Stimulated activated naive CD8-positive, alpha-beta T cell treated with anti-CD3 and anti-CD28 coated beads, Interleukin-15, amount 100 ng/mL, for 72 hours (primary cell): ENCODE results near the gene FAF1.
"Not testable (repeated sequence)": the region's sequence is repeated elsewhere in the genome, so short reads cannot be mapped to it uniquely, and the experiment has no call there.

Experiments used
- ATAC-seq: fragments of 150-1000 bp; cut with Tn5 transposase; 2 replicates; pipeline ENCODE4 v1.10.0; 2021; ENCODE audit warnings: mild to moderate bottlenecking, moderate library complexity
- DNase-seq, 2 donors: peaks; one replicate each; pipeline ENCODE4 v3.0.0; 2021 to 2022
- H3K27ac Mint-ChIP-seq, 2 donors: one replicate each; pipeline ENCODE4 v1.8.0; 2022; ENCODE audit warnings: mild to moderate bottlenecking in 2 of 2, mixed read lengths in 2 of 2, moderate library complexity in 2 of 2
- H3K27me3 Mint-ChIP-seq: one replicate; pipeline ENCODE4 v1.8.0; 2022; ENCODE audit warnings: mixed read lengths
- H3K4me1 Mint-ChIP-seq: one replicate; pipeline ENCODE4 v1.8.0; 2022; ENCODE audit warnings: mild to moderate bottlenecking, mixed read lengths
- H3K4me3 Mint-ChIP-seq, 2 donors: one replicate each; pipeline ENCODE4 v1.8.0; 2022; ENCODE audit warnings: mild to moderate bottlenecking in 2 of 2, mixed read lengths in 2 of 2, moderate library complexity in 1 of 2
- H3K9me3 Mint-ChIP-seq, 2 donors: one replicate each; pipeline ENCODE4 v1.8.0; 2022; ENCODE audit warnings: mixed read lengths in 2 of 2

The FAF1 gene

DNA sequence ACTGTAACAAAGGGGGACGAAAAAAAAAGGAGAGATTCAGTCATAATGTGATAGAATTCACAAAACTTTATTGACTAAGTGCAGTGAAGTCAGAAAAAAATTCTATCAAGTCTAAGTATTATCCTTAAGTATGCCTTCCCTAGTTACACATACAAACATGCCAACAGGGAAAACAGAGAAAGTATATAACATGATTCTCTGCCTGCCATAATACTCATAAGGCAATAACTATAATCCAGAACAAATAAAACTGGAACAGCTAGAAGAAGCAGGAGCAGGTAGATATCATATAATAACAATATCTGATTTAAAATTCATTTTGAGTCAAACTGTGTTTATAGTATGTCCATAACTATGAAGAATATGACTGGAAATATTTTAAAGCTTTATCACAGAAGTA lies 184.3 kb downstream of the FAF1 start:
- H3K27ac Mint-ChIP-seq: no peak overlapping the region
- no peaks in the 10 kb centered on the region for H3K9me3 Mint-ChIP-seq
- no peak for ATAC-seq

DNA sequence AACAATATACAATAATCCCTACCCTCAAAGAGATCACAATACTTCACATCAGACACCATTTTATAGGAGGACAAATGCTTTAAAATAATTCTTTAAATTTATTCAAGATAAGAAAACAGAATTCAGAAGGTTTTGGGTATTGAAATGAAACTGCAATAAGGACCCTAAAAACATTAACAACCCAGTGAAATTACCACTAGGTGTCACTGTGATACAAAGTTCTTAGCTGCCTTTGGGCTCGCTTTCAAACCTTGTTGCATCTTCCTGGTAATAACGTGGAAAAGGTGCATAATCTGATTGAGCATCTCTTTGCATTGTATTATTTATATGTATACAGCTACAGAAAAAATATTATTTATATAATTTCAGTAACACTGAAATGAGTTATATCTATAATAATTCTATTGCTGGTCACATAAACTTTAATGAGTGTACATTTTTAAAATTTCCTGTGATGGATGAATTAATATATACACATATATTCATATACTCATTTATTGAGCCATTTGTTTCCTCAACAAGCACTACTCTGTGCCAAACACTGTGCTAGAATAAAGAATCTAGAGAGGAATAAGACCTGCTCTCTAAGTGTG lies 185.2 kb downstream of the FAF1 start:
- DNase-seq (no peak), ATAC-seq (no peak)
- Mint-ChIP-seq H3K4me3 (no peak overlapping the region), H3K27me3 (no peaks in the 10 kb centered on the region), H3K27ac (no peak overlapping the region), H3K9me3 (no peaks in the 10 kb centered on the region), H3K4me1 (peaks cover 6% of the 10 kb centered on the region)

More for the DNA sequence above, 184.3 kb downstream of the FAF1 start:
- H3K4me3 Mint-ChIP-seq: no peak overlapping the region
- no peak for DNase-seq
- H3K27me3 Mint-ChIP-seq: no peaks in the 10 kb centered on the region
- peaks cover 10% of the 10 kb centered on the region for H3K4me1 Mint-ChIP-seq

DNA sequence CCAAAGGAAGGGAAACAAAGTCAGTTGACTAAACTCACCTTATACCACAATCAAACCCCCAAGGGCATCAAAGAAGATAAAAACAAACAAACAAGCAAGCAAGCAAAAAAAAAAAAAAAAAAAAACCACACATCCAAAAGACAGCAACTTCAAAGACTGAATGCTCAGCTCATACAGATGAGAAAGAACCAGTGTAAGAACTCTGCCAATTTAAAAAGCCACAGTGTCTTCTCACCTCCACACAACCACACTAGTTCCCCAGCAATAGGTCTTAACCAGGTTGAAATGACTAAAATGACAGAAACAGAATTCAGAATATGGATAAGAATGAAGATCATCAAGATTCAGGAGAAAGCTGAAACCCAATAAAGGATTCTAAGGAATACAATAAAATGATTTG lies 193.4 kb downstream of the FAF1 start:
- Mint-ChIP-seq H3K9me3 (peaks cover 5 to 6% of the 10 kb centered on the region in 2 donors), H3K27ac (no peak overlapping the region), H3K4me3 (no peak overlapping the region), H3K27me3 (no peaks in the 10 kb centered on the region), H3K4me1 (peaks cover 31% of the 10 kb centered on the region)
- DNase-seq (no peak), ATAC-seq (no peak)

DNA sequence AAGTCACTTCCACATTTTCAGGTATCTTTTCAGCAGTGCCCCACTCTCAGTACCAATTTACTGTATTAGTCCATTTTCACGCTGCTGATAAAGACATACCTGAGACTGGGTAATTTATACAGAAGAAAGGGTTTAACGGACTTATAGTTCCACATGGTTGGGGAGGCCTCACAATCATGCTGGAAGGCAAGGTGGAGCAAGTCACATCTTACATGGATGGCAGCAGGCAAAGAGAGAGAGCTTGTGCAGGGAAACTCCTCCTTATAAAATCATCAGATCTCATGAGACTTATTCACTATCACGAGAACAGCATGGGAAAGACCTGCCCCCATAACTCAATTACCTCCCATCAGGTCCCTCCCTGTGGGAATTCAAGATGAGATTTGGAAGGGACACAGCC lies 203.5 kb downstream of the FAF1 start:
- H3K4me3 Mint-ChIP-seq, ATAC-seq, H3K27me3 Mint-ChIP-seq, H3K27ac Mint-ChIP-seq, DNase-seq, H3K4me1 Mint-ChIP-seq: not testable (repeated sequence)
- H3K9me3 Mint-ChIP-seq: peaks cover 23 to 26% of the 10 kb centered on the region in 2 donors

DNA sequence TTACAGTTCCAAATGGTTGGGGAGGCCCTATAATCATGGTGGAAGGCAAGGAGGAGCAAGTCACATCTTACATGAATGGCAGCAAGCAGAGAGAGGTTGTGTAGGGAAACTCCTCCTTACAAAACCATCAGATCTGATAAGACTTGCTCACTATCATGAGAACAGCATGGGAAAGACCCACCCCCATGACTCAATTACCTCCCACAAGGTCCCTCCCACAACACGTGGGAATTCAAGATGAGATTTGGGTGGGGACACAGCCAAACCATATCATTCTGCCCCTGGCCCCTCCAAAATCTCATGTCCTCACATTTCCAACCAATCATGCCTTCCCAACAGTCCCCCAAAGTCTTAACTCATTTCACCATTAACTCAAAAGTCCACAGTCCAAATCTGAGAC lies 205.3 kb downstream of the FAF1 start:
- ATAC-seq, H3K27ac Mint-ChIP-seq, DNase-seq, H3K4me3 Mint-ChIP-seq, H3K4me1 Mint-ChIP-seq, H3K27me3 Mint-ChIP-seq: not testable (repeated sequence)
- H3K9me3 Mint-ChIP-seq: peaks cover 13 to 15% of the 10 kb centered on the region in 2 donors

DNA sequence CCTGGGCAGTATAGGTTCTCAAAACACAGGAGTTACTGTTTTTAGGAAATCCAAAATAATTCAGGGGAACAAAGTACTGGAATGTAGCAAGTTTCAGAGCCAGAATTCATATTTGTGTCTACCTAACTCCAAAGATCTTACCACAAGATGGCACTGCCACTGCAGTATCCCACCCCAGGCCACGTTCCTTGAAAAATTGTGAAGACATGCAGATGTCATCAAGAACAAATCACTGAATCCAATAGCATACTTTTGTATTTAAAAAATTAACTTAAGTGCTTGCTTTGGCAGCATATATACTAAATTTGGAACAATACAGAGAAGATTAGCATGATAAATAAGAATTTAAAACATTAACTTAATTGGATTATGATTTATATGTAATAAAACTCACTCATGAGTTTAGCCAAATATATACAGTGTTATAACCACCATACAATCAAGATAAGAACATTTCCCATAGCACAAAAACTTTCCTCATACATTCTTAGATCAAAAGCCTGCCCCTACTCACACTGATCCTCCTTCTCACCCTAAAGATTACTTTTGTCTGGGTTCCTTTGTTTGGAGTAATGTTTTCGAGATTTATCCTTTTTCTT lies 209.9 kb downstream of the FAF1 start:
- no peaks in the 10 kb centered on the region for H3K9me3 Mint-ChIP-seq
- H3K27ac Mint-ChIP-seq: no peak overlapping the region
- no peak for ATAC-seq
- no peak for DNase-seq
- no peaks in the 10 kb centered on the region for H3K4me1 Mint-ChIP-seq
- no peaks in the 10 kb centered on the region for H3K27me3 Mint-ChIP-seq
- H3K4me3 Mint-ChIP-seq: no peak overlapping the region

DNA sequence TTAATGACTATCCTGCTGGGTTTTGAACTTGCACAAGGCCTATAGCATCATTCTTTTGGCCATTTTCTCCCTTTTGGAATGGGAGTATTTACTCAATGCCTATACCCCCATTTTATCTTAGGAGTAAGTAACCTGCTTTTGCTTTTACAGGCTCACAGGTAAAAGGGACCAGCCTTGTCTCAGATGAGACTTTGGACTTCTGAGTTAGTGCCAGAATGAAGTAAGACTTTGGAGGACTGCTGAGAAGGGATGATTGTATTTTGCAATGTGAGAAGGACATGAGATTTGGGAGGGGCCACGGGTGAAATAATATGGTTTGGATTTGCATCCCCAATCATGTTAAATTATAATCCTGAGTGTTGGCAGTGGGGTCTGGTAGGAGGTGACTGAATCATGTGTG lies 212.7 kb downstream of the FAF1 start:
- Mint-ChIP-seq H3K4me1 (no peaks in the 10 kb centered on the region), H3K27me3 (no peaks in the 10 kb centered on the region), H3K4me3 (no peak overlapping the region), H3K9me3 (no peaks in the 10 kb centered on the region), H3K27ac (no peak overlapping the region)
- DNase-seq: no peak
- no peak for ATAC-seq

DNA sequence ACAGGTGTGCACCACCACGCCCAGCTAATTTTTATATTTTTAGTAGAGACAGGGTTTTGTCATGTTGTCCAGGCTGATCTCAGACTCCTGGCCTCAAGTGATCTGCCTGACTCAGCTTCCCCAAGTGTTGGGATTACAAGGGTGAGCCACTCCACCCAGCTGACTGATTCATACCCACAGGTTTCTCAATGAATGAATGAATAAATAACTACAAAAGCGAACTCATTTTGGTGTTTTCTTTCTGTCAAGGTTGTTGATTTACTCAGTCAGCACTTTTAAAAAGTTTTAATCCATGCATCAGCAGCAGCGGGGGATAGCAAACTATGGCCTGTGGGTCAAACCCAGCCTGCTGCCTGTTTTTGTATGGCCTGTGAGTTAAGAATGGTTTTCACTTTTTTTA lies 217.5 kb downstream of the FAF1 start:
- DNase-seq (no peak), ATAC-seq (no peak)
- no peaks in the 10 kb centered on the region for H3K9me3 Mint-ChIP-seq
- H3K27ac Mint-ChIP-seq: no peak overlapping the region
- H3K4me1 Mint-ChIP-seq: no peaks in the 10 kb centered on the region
- H3K4me3 Mint-ChIP-seq: no peak overlapping the region
- no peaks in the 10 kb centered on the region for H3K27me3 Mint-ChIP-seq

DNA sequence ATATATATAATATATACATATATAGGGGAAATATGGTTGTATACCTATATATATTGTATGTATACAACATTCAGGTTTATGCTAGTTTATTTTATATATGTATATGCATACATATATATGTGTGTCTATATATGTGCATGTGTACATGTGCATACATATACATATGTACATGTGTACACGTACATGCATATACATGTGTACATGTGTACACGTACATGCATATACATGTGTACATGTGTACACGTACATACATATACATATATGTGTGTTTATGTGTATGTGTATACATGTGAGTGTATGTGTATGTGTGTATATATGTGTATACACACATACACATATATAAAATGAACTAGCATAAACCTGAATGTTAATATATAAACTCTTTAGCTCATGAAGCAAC lies 220.9 kb downstream of the FAF1 start:
- Mint-ChIP-seq H3K9me3 (peaks cover 0 to 1% of the 10 kb centered on the region in 2 donors), H3K27me3 (no peaks in the 10 kb centered on the region), H3K4me3 (no peak overlapping the region), H3K27ac (no peak overlapping the region), H3K4me1 (no peaks in the 10 kb centered on the region)
- ATAC-seq (no peak), DNase-seq (no peak)

DNA sequence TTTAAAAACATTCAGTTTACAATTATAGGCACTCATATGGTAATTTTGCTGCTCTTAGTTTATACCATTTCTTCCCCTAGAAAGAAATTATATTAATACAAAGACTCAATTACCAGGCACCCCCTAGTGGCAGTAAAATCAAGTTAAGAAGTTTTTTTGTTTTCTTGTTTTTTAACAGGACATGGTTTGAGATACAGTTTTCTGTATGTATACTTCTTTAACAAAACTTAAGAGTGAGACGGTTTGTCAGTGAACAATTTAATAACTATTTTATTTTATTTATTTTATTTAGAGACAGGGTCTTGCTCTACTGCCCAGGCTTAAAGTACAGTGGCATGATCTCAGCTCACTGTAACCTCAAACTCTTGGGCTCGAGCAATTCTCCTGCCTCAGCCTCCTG lies 224.6 kb downstream of the FAF1 start:
- Mint-ChIP-seq H3K9me3 (peaks cover 0 to 4% of the 10 kb centered on the region in 2 donors), H3K4me3 (no peak overlapping the region), H3K27ac (no peak overlapping the region), H3K27me3 (no peaks in the 10 kb centered on the region), H3K4me1 (no peaks in the 10 kb centered on the region)
- no peak for ATAC-seq
- DNase-seq: no peak

DNA sequence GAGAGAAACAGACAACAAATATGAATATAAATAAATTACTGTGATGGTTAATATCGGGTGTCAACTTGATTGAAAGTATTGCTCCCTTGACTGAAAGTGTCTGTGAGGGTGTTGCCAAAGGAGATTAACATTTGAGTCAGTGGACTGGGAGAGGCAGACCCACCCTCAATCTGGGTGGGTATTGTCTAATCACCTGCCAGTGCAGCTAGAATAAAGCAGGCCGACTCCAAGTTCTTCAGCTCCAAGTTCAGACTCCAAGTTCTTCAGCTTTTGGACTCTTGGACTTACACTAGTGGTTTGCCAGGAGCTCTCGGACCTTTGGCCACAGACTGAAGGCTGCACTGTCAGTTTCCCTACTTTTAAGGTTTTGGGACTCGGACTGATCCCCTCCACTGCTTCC lies 232.5 kb downstream of the FAF1 start:
- H3K27ac Mint-ChIP-seq, DNase-seq, H3K9me3 Mint-ChIP-seq, H3K4me3 Mint-ChIP-seq, H3K27me3 Mint-ChIP-seq, ATAC-seq: not testable (repeated sequence)
- H3K4me1 Mint-ChIP-seq: peaks cover 18% of the 10 kb centered on the region

DNA sequence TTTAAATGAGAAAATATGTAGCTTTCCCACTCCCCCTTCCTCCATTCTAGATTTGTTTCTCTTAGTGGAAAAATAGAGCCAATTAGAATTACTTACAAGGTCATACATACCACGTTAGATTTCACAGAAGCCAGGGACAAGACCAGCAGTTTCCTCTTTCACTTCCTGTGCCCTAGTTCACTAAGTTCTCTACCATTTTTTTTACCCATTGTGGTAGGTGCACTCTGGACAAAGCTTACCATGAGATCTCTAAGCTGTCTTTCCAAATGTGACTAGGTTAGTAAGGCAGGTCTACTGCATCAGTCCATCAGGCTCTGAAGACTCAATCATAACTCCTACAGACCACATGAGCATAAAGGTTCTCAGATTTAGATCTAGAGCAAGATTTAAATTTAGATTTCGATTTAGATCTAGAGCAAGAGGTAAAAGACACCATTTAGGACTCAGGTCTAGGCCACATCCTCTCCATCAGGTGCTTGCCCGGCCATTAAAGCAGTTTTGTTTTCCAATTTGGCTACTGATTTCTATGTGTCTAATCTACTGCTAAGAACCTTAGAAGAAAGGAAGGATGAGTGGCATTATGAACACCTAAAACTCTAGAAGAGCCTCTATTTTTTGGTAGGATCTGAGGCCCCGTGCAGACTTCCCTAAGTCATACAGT lies 235.3 kb downstream of the FAF1 start:
- no peaks in the 10 kb centered on the region for H3K9me3 Mint-ChIP-seq
- H3K4me1 Mint-ChIP-seq: peaks cover 18% of the 10 kb centered on the region
- peak overlapping the region in 1 of 2 donors; percentile 92 for H3K27ac Mint-ChIP-seq
- H3K4me3 Mint-ChIP-seq: no peak overlapping the region
- ATAC-seq: peak; percentile 79
- H3K27me3 Mint-ChIP-seq: no peaks in the 10 kb centered on the region
- no peak for DNase-seq

DNA sequence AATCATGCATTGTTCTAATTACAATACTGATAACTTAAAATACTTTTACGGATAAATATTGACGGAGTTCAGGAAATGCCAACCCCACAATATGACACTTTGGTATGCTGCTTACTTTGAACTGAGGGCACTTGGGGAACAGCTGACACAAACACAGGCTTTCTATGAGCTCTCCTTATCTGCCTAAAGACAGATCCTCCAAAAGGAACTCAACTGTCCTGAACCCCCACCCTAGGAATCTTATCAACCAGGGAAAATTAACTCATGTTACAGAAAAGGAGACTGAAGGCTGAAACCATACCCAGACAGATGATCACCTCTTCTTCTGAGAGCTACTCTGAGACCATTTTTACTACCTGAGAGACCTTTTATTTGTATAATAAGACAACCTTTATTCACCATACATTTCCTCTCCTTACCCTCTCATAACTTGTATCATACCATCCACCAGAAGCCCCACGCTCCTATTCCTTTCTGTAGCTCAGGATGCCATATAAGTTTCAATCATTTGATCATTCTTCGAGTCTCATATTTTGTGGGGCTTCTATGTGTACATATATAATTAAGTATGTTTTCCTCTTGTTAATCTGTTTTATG lies 239.5 kb downstream of the FAF1 start:
- no peak overlapping the region for H3K4me3 Mint-ChIP-seq
- H3K9me3 Mint-ChIP-seq: no peaks in the 10 kb centered on the region
- H3K4me1 Mint-ChIP-seq: peaks cover 15% of the 10 kb centered on the region
- ATAC-seq (no peak), DNase-seq (no peak)
- no peaks in the 10 kb centered on the region for H3K27me3 Mint-ChIP-seq
- H3K27ac Mint-ChIP-seq: peak overlapping the region in 1 of 2 donors; percentile 43

DNA sequence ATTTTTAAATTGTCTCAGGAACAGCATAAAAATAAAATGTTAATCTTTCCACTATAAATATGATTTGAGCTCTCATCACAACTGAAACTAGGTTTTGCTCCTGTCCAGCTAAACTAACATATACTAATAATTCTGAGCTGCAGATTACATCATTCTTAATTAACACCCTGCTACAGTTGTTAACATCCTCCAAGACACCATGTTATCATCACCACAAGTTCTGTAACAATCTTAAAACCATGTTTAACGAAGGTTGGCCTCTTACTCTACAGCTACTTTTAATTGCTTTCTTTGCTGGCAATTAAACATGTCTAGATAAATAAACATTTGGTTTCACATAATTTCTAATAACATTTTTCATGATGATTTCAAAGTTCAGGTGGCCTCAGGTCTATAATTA lies 240.9 kb downstream of the FAF1 start:
- Mint-ChIP-seq H3K4me1 (peaks cover under 1% of the 10 kb centered on the region), H3K9me3 (no peaks in the 10 kb centered on the region), H3K27me3 (no peaks in the 10 kb centered on the region), H3K27ac (no peak overlapping the region), H3K4me3 (no peak overlapping the region)
- DNase-seq (no peak), ATAC-seq (no peak)

DNA sequence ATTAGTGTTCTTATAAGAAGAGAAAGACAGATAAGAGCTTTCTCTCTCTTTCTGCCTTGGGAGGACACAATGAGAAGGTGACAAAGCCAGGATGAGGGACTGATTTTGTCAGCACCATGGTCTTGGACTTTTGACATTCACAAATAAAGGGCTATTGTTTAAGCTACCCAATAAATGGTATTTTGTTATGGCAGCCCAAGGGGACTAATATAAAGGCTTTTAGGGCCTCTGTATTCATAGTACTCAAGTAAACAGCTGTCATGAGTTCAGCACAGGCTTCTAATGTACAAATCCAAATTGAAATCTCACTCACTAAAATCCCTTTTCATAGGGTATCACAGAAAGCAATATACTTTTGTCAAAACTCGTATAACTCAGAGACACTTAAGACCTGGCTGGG lies 242.7 kb downstream of the FAF1 start:
- DNase-seq: no peak
- Mint-ChIP-seq H3K27me3 (no peaks in the 10 kb centered on the region), H3K4me1 (no peaks in the 10 kb centered on the region), H3K27ac (no peak overlapping the region), H3K9me3 (no peaks in the 10 kb centered on the region), H3K4me3 (no peak overlapping the region)
- no peak for ATAC-seq

DNA sequence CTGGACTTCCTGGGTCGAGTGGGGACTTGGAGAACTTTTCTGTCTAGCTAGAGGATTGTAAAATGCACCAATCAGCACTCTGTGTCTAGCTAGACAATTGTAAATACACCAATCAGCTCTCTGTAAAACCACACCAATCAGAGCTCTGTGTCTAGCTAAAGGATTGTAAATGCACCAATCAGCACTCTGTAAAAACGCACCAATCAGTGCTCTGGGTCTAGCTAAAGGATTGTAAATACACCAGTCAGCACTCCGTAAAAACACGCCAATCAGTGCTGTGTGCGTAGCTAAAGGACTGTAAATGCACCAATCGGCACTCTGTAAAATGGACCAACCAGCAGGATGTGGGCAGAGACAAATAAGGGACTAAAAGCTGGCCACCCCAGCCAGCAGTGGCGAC lies 243.6 kb downstream of the FAF1 start:
- not testable (repeated sequence) for H3K27me3 Mint-ChIP-seq, DNase-seq, H3K4me3 Mint-ChIP-seq, H3K4me1 Mint-ChIP-seq, ATAC-seq, H3K9me3 Mint-ChIP-seq, H3K27ac Mint-ChIP-seq
